ENCODE results near the gene C19orf53.

C19orf53 gene

GRCh38 chr19:13825489-13826441, 51.5 kb downstream of the C19orf53 start:
- TF ChIP-seq, protein P1, sequence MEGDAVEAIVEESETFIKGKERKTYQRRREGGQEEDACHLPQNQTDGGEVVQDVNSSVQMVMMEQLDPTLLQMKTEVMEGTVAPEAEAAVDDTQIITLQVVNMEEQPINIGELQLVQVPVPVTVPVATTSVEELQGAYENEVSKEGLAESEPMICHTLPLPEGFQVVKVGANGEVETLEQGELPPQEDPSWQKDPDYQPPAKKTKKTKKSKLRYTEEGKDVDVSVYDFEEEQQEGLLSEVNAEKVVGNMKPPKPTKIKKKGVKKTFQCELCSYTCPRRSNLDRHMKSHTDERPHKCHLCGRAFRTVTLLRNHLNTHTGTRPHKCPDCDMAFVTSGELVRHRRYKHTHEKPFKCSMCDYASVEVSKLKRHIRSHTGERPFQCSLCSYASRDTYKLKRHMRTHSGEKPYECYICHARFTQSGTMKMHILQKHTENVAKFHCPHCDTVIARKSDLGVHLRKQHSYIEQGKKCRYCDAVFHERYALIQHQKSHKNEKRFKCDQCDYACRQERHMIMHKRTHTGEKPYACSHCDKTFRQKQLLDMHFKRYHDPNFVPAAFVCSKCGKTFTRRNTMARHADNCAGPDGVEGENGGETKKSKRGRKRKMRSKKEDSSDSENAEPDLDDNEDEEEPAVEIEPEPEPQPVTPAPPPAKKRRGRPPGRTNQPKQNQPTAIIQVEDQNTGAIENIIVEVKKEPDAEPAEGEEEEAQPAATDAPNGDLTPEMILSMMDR (IDR thresholded peaks at IDR 0.05) = no peak
- H3K4me1 ChIP-seq (ENCODE audit: control insufficient read depth in 1 of 2, insufficient read depth in 1 of 2, low read depth in 1 of 2, low read length in 1 of 2) = no peaks in the 10 kb centered on the region
- no peaks in the 10 kb centered on the region for H3K9me3 ChIP-seq
- no peak overlapping the region for H3K4me3 ChIP-seq (ENCODE audit: low read depth in 1 of 2, low read length in 1 of 2)
- H3K27ac ChIP-seq = no peak overlapping the region
- H3K27me3 ChIP-seq = no peaks in the 10 kb centered on the region
- H3K36me3 ChIP-seq = peaks cover 10% of the 10 kb centered on the region

GRCh38 chr19:13826652-13827235, 52.5 kb downstream of the C19orf53 start:
- Histone ChIP-seq H3K27me3 (no peaks in the 10 kb centered on the region), H3K4me3 (ENCODE audit: low read depth in 1 of 2, low read length in 1 of 2) (no peak overlapping the region), H3K9me3 (no peaks in the 10 kb centered on the region), H3K36me3 (peaks cover 13% of the 10 kb centered on the region), H3K4me1 (ENCODE audit: control insufficient read depth in 1 of 2, insufficient read depth in 1 of 2, low read depth in 1 of 2, low read length in 1 of 2) (no peaks in the 10 kb centered on the region), H3K27ac (no peak overlapping the region)
- TF ChIP-seq, protein P1 (IDR thresholded peaks at IDR 0.05) = no peak

GRCh38 chr19:13827656-13828055, 53.4 kb downstream of the C19orf53 start:
- Histone ChIP-seq H3K36me3 (peaks cover 13% of the 10 kb centered on the region), H3K9me3 (no peaks in the 10 kb centered on the region), H3K27ac (no peak overlapping the region), H3K4me1 (ENCODE audit: control insufficient read depth in 1 of 2, insufficient read depth in 1 of 2, low read depth in 1 of 2, low read length in 1 of 2) (peaks cover 2 to 4% of the 10 kb centered on the region in 2 experiments), H3K4me3 (ENCODE audit: low read depth in 1 of 2, low read length in 1 of 2) (no peak overlapping the region), H3K27me3 (no peaks in the 10 kb centered on the region)
- TF ChIP-seq, protein P1 (IDR thresholded peaks at IDR 0.05) = no peak

All from neutrophil (primary cell).